Measurements from ENCODE around the gene CERS6. TPM values are rescaled to one million over a fixed set of nuclear protein-coding genes. Genes with fewer than 3 reads are reported as not detected.

CERS6 gene
- total and polyA plus RNA-seq, 2 experiments from 2014 or later = 7.4 to 35.0 TPM

- no peak overlapping the region for H3K4me3 Mint-ChIP-seq
- H3K27me3 Mint-ChIP-seq (ENCODE audit: insufficient read depth, low read depth, poor library complexity) = peaks cover 2% of the 10 kb centered on the region
Observed at GRCh38 chr2:168545439-168546082, 89.5 kb downstream of the CERS6 start.

GRCh38 chr2:168550670-168551069 is 94.6 kb downstream of the CERS6 start:
- H3K4me3 Mint-ChIP-seq = no peak overlapping the region
- Histone ChIP-seq H3K79me2 (replicated peaks; ENCODE audit: insufficient read depth) (peaks cover 18% of the 10 kb centered on the region), H3K4me3 (no peak overlapping the region), H3K27ac (ENCODE audit: low read depth) (peak overlapping the region; percentile 81; the same call in 1 of the 2 replicates), H2AFZ (no peak overlapping the region), H3F3A (replicated peaks; ENCODE audit: low read depth) (no peaks in the 10 kb centered on the region), H3K9me2 (ENCODE audit: insufficient read depth) (no peaks in the 10 kb centered on the region), H3K27me3 (ENCODE audit: insufficient read depth) (no peaks in the 10 kb centered on the region), H3K4me1 (ENCODE audit: insufficient read depth) (peaks cover 38% of the 10 kb centered on the region), H3K36me3 (ENCODE audit: insufficient read depth) (no peaks in the 10 kb centered on the region), H3K4me2 (peak overlapping the region; percentile 21), H4K20me1 (replicated peaks; ENCODE audit: insufficient read depth) (no peaks in the 10 kb centered on the region)
- H3K36me3 Mint-ChIP-seq (ENCODE audit: low read depth) = peaks cover 19% of the 10 kb centered on the region
- no peaks in the 10 kb centered on the region for H3K9me3 Mint-ChIP-seq
- DNase-seq (ENCODE audit: low spot score) (peak; percentile 43), ATAC-seq (peak; percentile 66)
- H3K27ac Mint-ChIP-seq = no peak overlapping the region
- peaks cover 52% of the 10 kb centered on the region for H3K4me1 Mint-ChIP-seq
- peaks cover 4% of the 10 kb centered on the region for H3K27me3 Mint-ChIP-seq (ENCODE audit: insufficient read depth, low read depth, poor library complexity)
- TF ChIP-seq ZNF462 (CRISPR knock-in tag; IDR thresholded peaks at IDR 0.05) (no peak), EZH2phosphoT487 (IDR thresholded peaks at IDR 0.05; ENCODE audit: unreplicated experiment) (no peak), ZNF331 (CRISPR knock-in tag; IDR thresholded peaks at IDR 0.05; ENCODE audit: low read depth) (no peak), ETS1 (IDR thresholded peaks at IDR 0.05) (no peak), JUNB (IDR thresholded peaks at IDR 0.05; ENCODE audit: unreplicated experiment) (no peak), CTCF (conservative IDR thresholded peaks at IDR 0.05; ENCODE audit: low read depth in 2 of 2) (no peak), REST (IDR thresholded peaks at IDR 0.05; ENCODE audit: unreplicated experiment) (no peak), NANOG (IDR thresholded peaks at IDR 0.05; ENCODE audit: borderline replicate concordance) (no peak)

More at GRCh38 chr2:168545439-168546082, 89.5 kb downstream of the CERS6 start:
- no peak overlapping the region for H3K4me3 ChIP-seq
- peaks cover 40% of the 10 kb centered on the region for H3K4me1 Mint-ChIP-seq
- peaks cover 19% of the 10 kb centered on the region for H3K36me3 Mint-ChIP-seq (ENCODE audit: low read depth)
- H3K4me2 ChIP-seq = no peak overlapping the region
- H3K27ac Mint-ChIP-seq = no peak overlapping the region
- no peaks in the 10 kb centered on the region for H3K9me3 Mint-ChIP-seq
- ATAC-seq (peak; percentile 38), DNase-seq (ENCODE audit: low spot score) (no peak)
- no peaks in the 10 kb centered on the region for H4K20me1 ChIP-seq (replicated peaks; ENCODE audit: insufficient read depth)
- H3K36me3 ChIP-seq (ENCODE audit: insufficient read depth) = no peaks in the 10 kb centered on the region
- H3K79me2 ChIP-seq (replicated peaks; ENCODE audit: insufficient read depth) = peaks cover 63% of the 10 kb centered on the region
- no peak overlapping the region for H2AFZ ChIP-seq
- H3F3A ChIP-seq (replicated peaks; ENCODE audit: low read depth) = no peaks in the 10 kb centered on the region
- no peaks in the 10 kb centered on the region for H3K9me2 ChIP-seq (ENCODE audit: insufficient read depth)
- TF ChIP-seq NANOG (IDR thresholded peaks at IDR 0.05; ENCODE audit: borderline replicate concordance) (no peak), ZNF114 (CRISPR knock-in tag; IDR thresholded peaks at IDR 0.05) (no peak)
- H3K27me3 ChIP-seq (ENCODE audit: insufficient read depth) = no peaks in the 10 kb centered on the region
- H3K4me1 ChIP-seq (ENCODE audit: insufficient read depth) = peaks cover 14% of the 10 kb centered on the region
- peak overlapping the region; percentile 29; the same call in 1 of the 2 replicates for H3K27ac ChIP-seq (ENCODE audit: low read depth)
